ENCODE results near the gene ZNF282. TPM values are rescaled to one million over a fixed set of nuclear protein-coding genes. Genes with fewer than 3 reads are reported as not detected.

The ZNF282 gene
- total RNA-seq, 4 donors from 2014 or later, result 16.8 to 24.1 (median 23.0) TPM

GRCh38 chr7:149188213-149188612 lies 7.1 kb upstream of the ZNF282 start:
- DNase-seq (no peak), ATAC-seq (no peak)
- H3K27ac ChIP-seq, result no peak overlapping the region
- H3K9me3 ChIP-seq, result no peaks in the 10 kb centered on the region
- H3K4me1 ChIP-seq, result no peaks in the 10 kb centered on the region
- in situ Hi-C loops (cut with MboI; ENCODE audit: low sequenced_read_pairs in 4 of 4) (no loop called here), intact Hi-C loops (cut with DNase I; ENCODE audit: low total_unique reads) (no loop called here)
- no peak overlapping the region for H3K4me3 ChIP-seq
- H3K27me3 ChIP-seq, result peaks cover 0 to 2% (median 0%) of the 10 kb centered on the region in 3 donors
- H3K36me3 ChIP-seq, result no peaks in the 10 kb centered on the region
- TF ChIP-seq POLR2A (IDR thresholded peaks at IDR 0.05), result no peak
- no peak for TF ChIP-seq CTCF (IDR thresholded peaks at IDR 0.05 in 4 of 5, conservative IDR thresholded peaks at IDR 0.05 in 1 of 5)

- intact Hi-C loops (cut with DNase I; ENCODE audit: low total_unique reads) (no loop called here), in situ Hi-C loops (cut with MboI; ENCODE audit: low sequenced_read_pairs in 4 of 4) (no loop called here)
- ATAC-seq (no peak), DNase-seq (no peak)
- no peak overlapping the region for H3K4me3 ChIP-seq
- no peaks in the 10 kb centered on the region for H3K36me3 ChIP-seq
- no peaks in the 10 kb centered on the region for H3K4me1 ChIP-seq
- H3K27ac ChIP-seq, result no peak overlapping the region
- H3K27me3 ChIP-seq, result peaks cover 0 to 2% (median 0%) of the 10 kb centered on the region in 3 donors
- TF ChIP-seq CTCF (IDR thresholded peaks at IDR 0.05 in 4 of 5, conservative IDR thresholded peaks at IDR 0.05 in 1 of 5), result no peak
- TF ChIP-seq POLR2A (IDR thresholded peaks at IDR 0.05), result no peak
- H3K9me3 ChIP-seq, result no peaks in the 10 kb centered on the region
These were observed 6.6 kb upstream of the ZNF282 start for GRCh38 chr7:149188637-149189259.

- H3K4me3 ChIP-seq, result no peak overlapping the region
- no peaks in the 10 kb centered on the region for H3K9me3 ChIP-seq
- peaks cover 0 to 2% (median 0%) of the 10 kb centered on the region in 3 donors for H3K27me3 ChIP-seq
- no peak for ATAC-seq
- no peaks in the 10 kb centered on the region for H3K36me3 ChIP-seq
- H3K4me1 ChIP-seq, result peaks cover 6 to 8% of the 10 kb centered on the region in 2 donors
- no peak overlapping the region for H3K27ac ChIP-seq
- DNase-seq, result no peak
- in situ Hi-C loops (cut with MboI; ENCODE audit: low sequenced_read_pairs in 4 of 4) (no loop called here), intact Hi-C loops (cut with DNase I; ENCODE audit: low total_unique reads) (no loop called here)
- TF ChIP-seq POLR2A (IDR thresholded peaks at IDR 0.05), result no peak
- TF ChIP-seq CTCF (IDR thresholded peaks at IDR 0.05 in 4 of 5, conservative IDR thresholded peaks at IDR 0.05 in 1 of 5), result no peak
These were observed 3.5 kb upstream of the ZNF282 start for GRCh38 chr7:149191851-149192250.

GRCh38 chr7:149194799-149195179 lies 557 bp upstream of the ZNF282 start:
- DNase-seq, result no peak
- peak overlapping the region; percentile 70 to 87 (median 76) for H3K4me3 ChIP-seq
- no peak for ATAC-seq
- in situ Hi-C loops (cut with MboI; ENCODE audit: low sequenced_read_pairs in 4 of 4) (no loop called here), intact Hi-C loops (cut with DNase I; ENCODE audit: low total_unique reads) (loop anchor here (2.0 to 5.0 kb wide), 2 partner anchors 43 to 90 kb away; partner anchors contain the start of gene ZNF212)
- peaks cover 9 to 17% of the 10 kb centered on the region in 2 donors for H3K4me1 ChIP-seq
- H3K9me3 ChIP-seq, result no peaks in the 10 kb centered on the region
- H3K27ac ChIP-seq, result peak overlapping the region; percentile 80 to 96 (median 86)
- H3K27me3 ChIP-seq, result peaks cover 0 to 2% (median 0%) of the 10 kb centered on the region in 3 donors
- no peak for TF ChIP-seq POLR2A (IDR thresholded peaks at IDR 0.05)
- TF ChIP-seq CTCF (IDR thresholded peaks at IDR 0.05 in 4 of 5, conservative IDR thresholded peaks at IDR 0.05 in 1 of 5), result no peak
- H3K36me3 ChIP-seq, result peaks cover 0 to 16% of the 10 kb centered on the region in 2 donors

Data from gastrocnemius medialis (tissue), 4 donors.